HEK293 (cell line): Measurements from ENCODE around the gene CACNA2D4.

Experiments
- ATF2 ChIP-seq: fragments of 450-650 bp; formaldehyde crosslinking; IDR thresholded peaks from 2 replicates; pipeline ENCODE4 v1.5.1; 2016; ENCODE audit warnings: missing biosample characterization, missing genetic modification characterization, low read depth
- CTCF ChIP-seq: fragments of 450-650 bp; formaldehyde crosslinking; IDR thresholded peaks from 2 replicates; pipeline ENCODE4 v1.5.1; 2016; ENCODE audit warnings: missing biosample characterization, missing genetic modification characterization
- GLIS1 ChIP-seq: fragments of 450-650 bp; formaldehyde crosslinking; IDR thresholded peaks from 2 replicates; pipeline ENCODE4 v1.5.1; 2016; ENCODE audit warnings: missing biosample characterization, missing genetic modification characterization
- KLF7 ChIP-seq: fragments of 450-650 bp; formaldehyde crosslinking; IDR thresholded peaks from 2 replicates; pipeline ENCODE4 v1.5.1; 2016; ENCODE audit warnings: missing biosample characterization, missing genetic modification characterization, borderline replicate concordance
- OVOL3 ChIP-seq: fragments of 450-650 bp; formaldehyde crosslinking; IDR thresholded peaks from 2 replicates; pipeline ENCODE4 v1.5.1; 2016; ENCODE audit warnings: missing biosample characterization, missing genetic modification characterization
- PRDM10 ChIP-seq: fragments of 450-650 bp; formaldehyde crosslinking; IDR thresholded peaks from 2 replicates; pipeline ENCODE4 v1.5.1; 2016; ENCODE audit warnings: missing biosample characterization, missing genetic modification characterization
- ZBTB21 ChIP-seq: fragments of 450-650 bp; formaldehyde crosslinking; IDR thresholded peaks from 2 replicates; pipeline ENCODE4 v1.5.1; 2017; ENCODE audit warnings: missing biosample characterization, missing genetic modification characterization
- ZFP41 ChIP-seq: fragments of 450-650 bp; formaldehyde crosslinking; IDR thresholded peaks from 2 replicates; pipeline ENCODE4 v1.5.1; 2016; ENCODE audit warnings: missing biosample characterization, missing genetic modification characterization, borderline replicate concordance
- ZNF10 ChIP-seq: fragments of 450-650 bp; formaldehyde crosslinking; IDR thresholded peaks from 2 replicates; pipeline ENCODE4 v1.5.1; 2017; ENCODE audit warnings: missing biosample characterization, missing genetic modification characterization
- ZNF133 ChIP-seq: fragments of 450-650 bp; formaldehyde crosslinking; IDR thresholded peaks from 2 replicates; pipeline ENCODE4 v1.5.1; 2016; ENCODE audit warnings: missing biosample characterization, missing genetic modification characterization
- ZNF202 ChIP-seq: fragments of 450-650 bp; formaldehyde crosslinking; IDR thresholded peaks from 2 replicates; pipeline ENCODE4 v1.5.1; 2016; ENCODE audit warnings: missing biosample characterization, missing genetic modification characterization, borderline replicate concordance
- ZNF223 ChIP-seq: fragments of 450-650 bp; formaldehyde crosslinking; IDR thresholded peaks from 2 replicates; pipeline ENCODE4 v1.5.1; 2016; ENCODE audit warnings: missing biosample characterization, missing genetic modification characterization
- ZNF248 ChIP-seq: fragments of 450-650 bp; formaldehyde crosslinking; IDR thresholded peaks from 2 replicates; pipeline ENCODE4 v1.5.1; 2017; ENCODE audit warnings: missing biosample characterization, missing genetic modification characterization
- ZNF280D ChIP-seq: fragments of 450-650 bp; formaldehyde crosslinking; IDR thresholded peaks from 2 replicates; pipeline ENCODE4 v1.5.1; 2016; ENCODE audit warnings: missing biosample characterization, missing genetic modification characterization
- ZNF426 ChIP-seq: fragments of 450-650 bp; formaldehyde crosslinking; IDR thresholded peaks from 2 replicates; pipeline ENCODE4 v1.5.1; 2017; ENCODE audit warnings: missing biosample characterization, missing genetic modification characterization, mild to moderate bottlenecking, inconsistent platforms, moderate library complexity
- ZNF501 ChIP-seq: fragments of 450-650 bp; formaldehyde crosslinking; IDR thresholded peaks from 2 replicates; pipeline ENCODE4 v1.5.1; 2016; ENCODE audit warnings: missing biosample characterization, missing genetic modification characterization
- ZNF518A ChIP-seq: fragments of 450-650 bp; formaldehyde crosslinking; conservative IDR thresholded peaks from 2 replicates; pipeline ENCODE4 v1.5.1; 2016; ENCODE audit warnings: low read depth, missing biosample characterization, missing genetic modification characterization
- ZNF544 ChIP-seq: fragments of 450-650 bp; formaldehyde crosslinking; IDR thresholded peaks from 2 replicates; pipeline ENCODE4 v1.5.0; 2017; ENCODE audit warnings: missing biosample characterization, missing genetic modification characterization
- ZNF548 ChIP-seq: fragments of 450-650 bp; formaldehyde crosslinking; IDR thresholded peaks from 2 replicates; pipeline ENCODE4 v1.5.1; 2016; ENCODE audit warnings: missing biosample characterization, missing genetic modification characterization
- ZNF600 ChIP-seq: fragments of 450-650 bp; formaldehyde crosslinking; IDR thresholded peaks from 2 replicates; pipeline ENCODE4 v1.5.1; 2016; ENCODE audit warnings: missing biosample characterization, missing genetic modification characterization
- ZNF621 ChIP-seq: fragments of 450-650 bp; formaldehyde crosslinking; IDR thresholded peaks from 2 replicates; pipeline ENCODE4 v1.5.1; 2017; ENCODE audit warnings: missing biosample characterization, missing genetic modification characterization
- ZNF629 ChIP-seq: fragments of 450-650 bp; formaldehyde crosslinking; IDR thresholded peaks from 2 replicates; pipeline ENCODE4 v1.5.1; 2017; ENCODE audit warnings: missing biosample characterization, missing genetic modification characterization
- ZNF830 ChIP-seq: fragments of 450-650 bp; IDR thresholded peaks from 2 replicates; pipeline ENCODE4 v1.5.0; 2018; ENCODE audit warnings: missing biosample characterization, missing genetic modification characterization, low read depth, mild to moderate bottlenecking, moderate library complexity
- TF ChIP-seq, protein P1 (sequence below): fragments of 450-650 bp; formaldehyde crosslinking; IDR thresholded peaks from 2 replicates; pipeline ENCODE4 v1.5.1; 2016; ENCODE audit warnings: missing biosample characterization, missing genetic modification characterization

CACNA2D4 gene

GRCh38 chr12:1836854-1837421, 81.5 kb downstream of the CACNA2D4 start (continued):
- TF ChIP-seq OVOL3 (tag by site-specific recombination) (no peak), ZNF544 (no peak), PRDM10 (tag by site-specific recombination) (0 out of 2 replicates have a peak, but pooled peaks have one; percentile 6), ZBTB21 (tag by site-specific recombination) (no peak), ZNF830 (tag by site-specific recombination) (no peak), ZNF518A (tag by site-specific recombination) (no peak), GLIS1 (tag by site-specific recombination) (0 out of 2 replicates have a peak, but pooled peaks have one; percentile 13), ZNF501 (tag by site-specific recombination) (no peak), CTCF (tag by site-specific recombination) (no peak), ZFP41 (tag by site-specific recombination) (no peak), ZNF600 (tag by site-specific recombination) (0 out of 2 replicates have a peak, but pooled peaks have one; percentile 16), ATF2 (tag by site-specific recombination) (no peak), ZNF248 (tag by site-specific recombination) (no peak), KLF7 (tag by site-specific recombination) (no peak), ZNF133 (tag by site-specific recombination) (no peak), ZNF223 (no peak), ZNF202 (tag by site-specific recombination) (no peak), ZNF629 (tag by site-specific recombination) (no peak), ZNF426 (tag by site-specific recombination) (no peak), ZNF621 (no peak), ZNF10 (tag by site-specific recombination) (0 out of 2 replicates have a peak, but pooled peaks have one; percentile 45), ZNF280D (no peak), ZNF548 (tag by site-specific recombination) (no peak)
- TF ChIP-seq, protein P1, sequence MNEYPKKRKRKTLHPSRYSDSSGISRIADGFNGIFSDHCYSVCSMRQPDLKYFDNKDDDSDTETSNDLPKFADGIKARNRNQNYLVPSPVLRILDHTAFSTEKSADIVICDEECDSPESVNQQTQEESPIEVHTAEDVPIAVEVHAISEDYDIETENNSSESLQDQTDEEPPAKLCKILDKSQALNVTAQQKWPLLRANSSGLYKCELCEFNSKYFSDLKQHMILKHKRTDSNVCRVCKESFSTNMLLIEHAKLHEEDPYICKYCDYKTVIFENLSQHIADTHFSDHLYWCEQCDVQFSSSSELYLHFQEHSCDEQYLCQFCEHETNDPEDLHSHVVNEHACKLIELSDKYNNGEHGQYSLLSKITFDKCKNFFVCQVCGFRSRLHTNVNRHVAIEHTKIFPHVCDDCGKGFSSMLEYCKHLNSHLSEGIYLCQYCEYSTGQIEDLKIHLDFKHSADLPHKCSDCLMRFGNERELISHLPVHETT (tag by site-specific recombination) = no peak
